Measurements from ENCODE around the gene RPH3AL.

The RPH3AL gene

GRCh38 chr17:279776-280175, 72.8 kb downstream of the RPH3AL start:
- WGBS (ENCODE audit: extremely low coverage, insufficient coverage, insufficient read length) = no CpG with 5 or more reads among the region's 4 CpGs

DNA sequence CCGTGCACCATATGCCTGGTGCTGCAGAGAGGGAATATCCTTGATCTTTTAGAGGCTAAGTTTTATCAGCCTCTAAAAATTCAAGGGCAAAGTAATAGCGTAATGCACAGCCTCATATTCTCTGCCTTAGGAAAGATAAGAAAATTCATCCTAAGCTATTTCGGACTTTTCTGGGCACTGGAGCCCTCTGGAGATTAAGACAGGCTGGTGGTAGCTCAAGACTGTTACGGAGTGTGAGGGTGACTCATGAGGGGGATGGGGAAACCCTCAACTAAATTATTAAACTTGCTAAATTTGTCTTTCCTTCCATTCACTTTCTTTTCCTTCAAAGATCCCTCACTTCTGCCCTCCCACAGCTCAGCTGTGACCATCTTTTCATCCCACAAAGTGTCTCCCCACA, 73.3 kb downstream of the RPH3AL start:
- Histone ChIP-seq H4K12ac (ENCODE audit: low read depth, low read length) (no peak overlapping the region), H3K18ac (ENCODE audit: low read length) (no peak overlapping the region), H2BK120ac (ENCODE audit: insufficient read depth, low read length, poor library complexity) (no peak overlapping the region), H3K4ac (ENCODE audit: low read depth, low read length) (no peak overlapping the region), H3K9me3 (ENCODE audit: insufficient read depth, low read depth, low read length) (peaks cover 4% of the 10 kb centered on the region), H3K79me1 (ENCODE audit: low read length) (no peaks in the 10 kb centered on the region), H4K91ac (ENCODE audit: low read depth, low read length) (no peak overlapping the region), H3K79me2 (ENCODE audit: control insufficient read depth, insufficient read depth, low read length, poor library complexity) (no peaks in the 10 kb centered on the region), H3K14ac (ENCODE audit: low read length) (no peak overlapping the region), H2BK5ac (ENCODE audit: low read depth, low read length, poor library complexity) (no peak overlapping the region), H3K27me3 (ENCODE audit: insufficient read depth, low read length) (no peaks in the 10 kb centered on the region), H3K27ac (ENCODE audit: low read depth, low read length) (no peak overlapping the region), H3K4me2 (ENCODE audit: low read length) (no peak overlapping the region), H2AFZ (ENCODE audit: insufficient read depth, low read length, poor library complexity) (no peak overlapping the region), H3K9ac (ENCODE audit: low read length) (no peak overlapping the region), H2BK12ac (ENCODE audit: low read length) (no peak overlapping the region), H2AK5ac (ENCODE audit: low read length) (no peak overlapping the region), H4K8ac (ENCODE audit: low read depth, low read length) (no peak overlapping the region), H3K4me3 (ENCODE audit: low read depth, low read length) (no peak overlapping the region), H3K23ac (ENCODE audit: low read length) (no peak overlapping the region), H3K4me1 (ENCODE audit: control insufficient read depth in 1 of 2, insufficient read depth in 2 of 2, low read length in 2 of 2) (no peaks in the 10 kb centered on the region), H3K36me3 (ENCODE audit: control insufficient read depth in 1 of 2, insufficient read depth in 2 of 2, low read length in 2 of 2) (no peaks in the 10 kb centered on the region)
- no peak for DNase-seq
- no CpG with 5 or more reads among the region's 4 CpGs for WGBS (ENCODE audit: extremely low coverage, insufficient coverage, insufficient read length)

More at GRCh38 chr17:279776-280175, 72.8 kb downstream of the RPH3AL start:
- Histone ChIP-seq H2AK5ac (ENCODE audit: low read length) (no peak overlapping the region), H3K14ac (ENCODE audit: low read length) (no peak overlapping the region), H3K4ac (ENCODE audit: low read depth, low read length) (no peak overlapping the region), H2BK120ac (ENCODE audit: insufficient read depth, low read length, poor library complexity) (no peak overlapping the region), H3K23ac (ENCODE audit: low read length) (no peak overlapping the region), H3K9me3 (ENCODE audit: insufficient read depth, low read depth, low read length) (peaks cover 4% of the 10 kb centered on the region), H3K27me3 (ENCODE audit: insufficient read depth, low read length) (no peaks in the 10 kb centered on the region), H3K9ac (ENCODE audit: low read length) (no peak overlapping the region), H2AFZ (ENCODE audit: insufficient read depth, low read length, poor library complexity) (no peak overlapping the region), H3K79me1 (ENCODE audit: low read length) (no peaks in the 10 kb centered on the region), H3K18ac (ENCODE audit: low read length) (no peak overlapping the region), H3K79me2 (ENCODE audit: control insufficient read depth, insufficient read depth, low read length, poor library complexity) (no peaks in the 10 kb centered on the region), H3K36me3 (ENCODE audit: control insufficient read depth in 1 of 2, insufficient read depth in 2 of 2, low read length in 2 of 2) (no peaks in the 10 kb centered on the region), H3K27ac (ENCODE audit: low read depth, low read length) (no peak overlapping the region), H4K12ac (ENCODE audit: low read depth, low read length) (no peak overlapping the region), H3K4me1 (ENCODE audit: control insufficient read depth in 1 of 2, insufficient read depth in 2 of 2, low read length in 2 of 2) (no peaks in the 10 kb centered on the region), H4K91ac (ENCODE audit: low read depth, low read length) (no peak overlapping the region), H3K4me2 (ENCODE audit: low read length) (no peak overlapping the region), H3K4me3 (ENCODE audit: low read depth, low read length) (no peak overlapping the region), H2BK5ac (ENCODE audit: low read depth, low read length, poor library complexity) (no peak overlapping the region), H2BK12ac (ENCODE audit: low read length) (no peak overlapping the region), H4K8ac (ENCODE audit: low read depth, low read length) (no peak overlapping the region)
- DNase-seq = no peak

- H4K12ac ChIP-seq (ENCODE audit: low read depth, low read length) = no peak overlapping the region
- H3K79me1 ChIP-seq (ENCODE audit: low read length) = no peaks in the 10 kb centered on the region
- no peak overlapping the region for H2BK120ac ChIP-seq (ENCODE audit: insufficient read depth, low read length, poor library complexity)
- no peak overlapping the region for H3K4me3 ChIP-seq (ENCODE audit: low read depth, low read length)
- no peak overlapping the region for H3K27ac ChIP-seq (ENCODE audit: low read depth, low read length)
- no peaks in the 10 kb centered on the region for H3K4me1 ChIP-seq (ENCODE audit: control insufficient read depth in 1 of 2, insufficient read depth in 2 of 2, low read length in 2 of 2)
- no peak overlapping the region for H2AK5ac ChIP-seq (ENCODE audit: low read length)
- H3K36me3 ChIP-seq (ENCODE audit: control insufficient read depth in 1 of 2, insufficient read depth in 2 of 2, low read length in 2 of 2) = no peaks in the 10 kb centered on the region
- H2BK12ac ChIP-seq (ENCODE audit: low read length) = no peak overlapping the region
- H2AFZ ChIP-seq (ENCODE audit: insufficient read depth, low read length, poor library complexity) = no peak overlapping the region
- no peak overlapping the region for H3K4ac ChIP-seq (ENCODE audit: low read depth, low read length)
- H3K9me3 ChIP-seq (ENCODE audit: insufficient read depth, low read depth, low read length) = peaks cover 4% of the 10 kb centered on the region
- H3K4me2 ChIP-seq (ENCODE audit: low read length) = no peak overlapping the region
- no peak overlapping the region for H3K14ac ChIP-seq (ENCODE audit: low read length)
- no peak overlapping the region for H2BK5ac ChIP-seq (ENCODE audit: low read depth, low read length, poor library complexity)
- no peak overlapping the region for H4K91ac ChIP-seq (ENCODE audit: low read depth, low read length)
- no peak for DNase-seq
- no peaks in the 10 kb centered on the region for H3K27me3 ChIP-seq (ENCODE audit: insufficient read depth, low read length)
- no peak overlapping the region for H4K8ac ChIP-seq (ENCODE audit: low read depth, low read length)
- no peaks in the 10 kb centered on the region for H3K79me2 ChIP-seq (ENCODE audit: control insufficient read depth, insufficient read depth, low read length, poor library complexity)
- WGBS (ENCODE audit: extremely low coverage, insufficient coverage, insufficient read length) = no CpG with 5 or more reads among the region's 5 CpGs
- H3K9ac ChIP-seq (ENCODE audit: low read length) = no peak overlapping the region
- H3K18ac ChIP-seq (ENCODE audit: low read length) = no peak overlapping the region
- no peak overlapping the region for H3K23ac ChIP-seq (ENCODE audit: low read length)
Observed at GRCh38 chr17:278676-279059, 73.9 kb downstream of the RPH3AL start.

- Histone ChIP-seq H3K23ac (ENCODE audit: low read length) (no peak overlapping the region), H3K4ac (ENCODE audit: low read depth, low read length) (no peak overlapping the region), H3K18ac (ENCODE audit: low read length) (no peak overlapping the region), H3K27me3 (ENCODE audit: insufficient read depth, low read length) (no peaks in the 10 kb centered on the region), H3K9me3 (ENCODE audit: insufficient read depth, low read depth, low read length) (peaks cover 4% of the 10 kb centered on the region), H2BK5ac (ENCODE audit: low read depth, low read length, poor library complexity) (no peak overlapping the region), H3K4me2 (ENCODE audit: low read length) (no peak overlapping the region), H3K14ac (ENCODE audit: low read length) (no peak overlapping the region), H3K36me3 (ENCODE audit: control insufficient read depth in 1 of 2, insufficient read depth in 2 of 2, low read length in 2 of 2) (no peaks in the 10 kb centered on the region), H2AFZ (ENCODE audit: insufficient read depth, low read length, poor library complexity) (no peak overlapping the region), H3K27ac (ENCODE audit: low read depth, low read length) (no peak overlapping the region), H3K4me1 (ENCODE audit: control insufficient read depth in 1 of 2, insufficient read depth in 2 of 2, low read length in 2 of 2) (no peaks in the 10 kb centered on the region), H4K12ac (ENCODE audit: low read depth, low read length) (no peak overlapping the region), H2BK12ac (ENCODE audit: low read length) (no peak overlapping the region), H4K8ac (ENCODE audit: low read depth, low read length) (no peak overlapping the region), H3K4me3 (ENCODE audit: low read depth, low read length) (no peak overlapping the region), H4K91ac (ENCODE audit: low read depth, low read length) (no peak overlapping the region), H2BK120ac (ENCODE audit: insufficient read depth, low read length, poor library complexity) (no peak overlapping the region), H3K79me2 (ENCODE audit: control insufficient read depth, insufficient read depth, low read length, poor library complexity) (no peaks in the 10 kb centered on the region), H3K9ac (ENCODE audit: low read length) (no peak overlapping the region), H2AK5ac (ENCODE audit: low read length) (no peak overlapping the region), H3K79me1 (ENCODE audit: low read length) (no peaks in the 10 kb centered on the region)
- no peak for DNase-seq
- no CpG with 5 or more reads among the region's 12 CpGs for WGBS (ENCODE audit: extremely low coverage, insufficient coverage, insufficient read length)
Observed at GRCh38 chr17:278055-278675, 74.4 kb downstream of the RPH3AL start.

Measured in trophoblast cell (in vitro differentiated cells and primary cell).